CD14-positive monocyte (primary cell): ENCODE results near the gene SCARB1. TPM values are rescaled to one million over a fixed set of nuclear protein-coding genes. Genes with fewer than 3 reads are reported as not detected.

Experiments used
- DNase-seq, 3 donors: peaks; one replicate each; pipeline ENCODE4 v3.0.0-alpha.2; 2011 to 2022
- H2AFZ ChIP-seq: 2 replicates; pipeline ENCODE4 v1.6.0; 2012; ENCODE audit warnings: mild to moderate bottlenecking, low read depth, low read length, inconsistent platforms; ENCODE audit not compliant: insufficient read depth, poor library complexity, severe bottlenecking
- H3K27ac ChIP-seq, 2 donors: 1 replicate in 1 of 2; 2 replicates in 1 of 2; pipeline ENCODE4 v1.5.1; 2012 to 2013; ENCODE audit warnings: low read length in 2 of 2, control low read depth in 1 of 2, inconsistent platforms in 1 of 2, low read depth in 1 of 2, mild to moderate bottlenecking in 1 of 2
- H3K27me3 ChIP-seq, 2 donors: one replicate each; pipeline versions ENCODE4 v1.6.0 to v1.6.1; 2011 to 2013; ENCODE audit warnings: low read length in 2 of 2; ENCODE audit not compliant: control insufficient read depth in 2 of 2, insufficient read depth in 2 of 2
- H3K36me3 ChIP-seq, 2 donors: replicated peaks in 1 of 2; 1 replicate in 1 of 2; 2 replicates in 1 of 2; pipeline versions ENCODE4 v1.5.1 to v1.6.1; 2012 to 2013; ENCODE audit warnings: low read length in 2 of 2, control low read depth in 1 of 2, inconsistent platforms in 1 of 2, mild to moderate bottlenecking in 1 of 2; ENCODE audit not compliant: insufficient read depth in 2 of 2, control insufficient read depth in 1 of 2
- H3K4me1 ChIP-seq, 2 donors: 1 replicate in 1 of 2; 2 replicates in 1 of 2; pipeline versions ENCODE4 v1.5.1 to v1.6.1; 2012 to 2013; ENCODE audit warnings: low read length in 2 of 2, control low read depth in 1 of 2, inconsistent platforms in 1 of 2, mild to moderate bottlenecking in 1 of 2, moderate library complexity in 1 of 2; ENCODE audit not compliant: insufficient read depth in 2 of 2, control insufficient read depth in 1 of 2
- H3K4me2 ChIP-seq: replicated peaks from 2 replicates; pipeline ENCODE3; 2012; ENCODE audit warnings: low read length, moderate library complexity, mild to moderate bottlenecking; ENCODE audit not compliant: poor library complexity, severe bottlenecking; ENCODE audit errors: extremely low read depth
- H3K4me3 ChIP-seq, 3 experiments: fragments of 200-600 bp in 1 of 3; sonication (generic) in 1 of 3; replicated peaks in 1 of 3; 1 replicate in 2 of 3; 2 replicates in 1 of 3; pipeline ENCODE4 v1.5.1; 2011 to 2013; ENCODE audit warnings: low read length in 3 of 3, mild to moderate bottlenecking in 3 of 3, control low read depth in 2 of 3, low read depth in 2 of 3, inconsistent platforms in 1 of 3, moderate library complexity in 1 of 3
- H3K79me2 ChIP-seq: 2 replicates; pipeline ENCODE4 v1.6.0; 2012; ENCODE audit warnings: mild to moderate bottlenecking, control low read depth, inconsistent platforms, low read length, moderate library complexity; ENCODE audit not compliant: insufficient read depth
- H3K9ac ChIP-seq: 2 replicates; pipeline ENCODE4 v1.6.0; 2017; ENCODE audit warnings: low read length, mild to moderate bottlenecking; ENCODE audit not compliant: insufficient read depth, poor library complexity, severe bottlenecking
- H3K9me3 ChIP-seq, 2 donors: replicated peaks in 1 of 2; 1 replicate in 1 of 2; 2 replicates in 1 of 2; pipeline versions ENCODE4 v1.5.1 to v1.6.1; 2012 to 2013; ENCODE audit warnings: low read length in 2 of 2, control low read depth in 1 of 2; ENCODE audit not compliant: control insufficient read depth in 1 of 2, insufficient read depth in 1 of 2
- H4K20me1 ChIP-seq: 2 replicates; pipeline ENCODE4 v1.6.0; 2012; ENCODE audit warnings: mild to moderate bottlenecking, low read length, control low read depth, moderate library complexity; ENCODE audit not compliant: insufficient read depth
- H3K27ac Mint-ChIP-seq, 7 donors: one replicate each; pipeline ENCODE4 v1.8.0; 2020; ENCODE audit warnings: mild to moderate bottlenecking in 7 of 7, mixed read lengths in 7 of 7, moderate library complexity in 6 of 7, inconsistent platforms in 2 of 7
- H3K27me3 Mint-ChIP-seq, 3 donors: one replicate each; pipeline ENCODE4 v1.8.0; 2021 to 2022; ENCODE audit warnings: low read depth in 3 of 3, mild to moderate bottlenecking in 3 of 3, mixed read lengths in 3 of 3, moderate library complexity in 3 of 3, inconsistent platforms in 1 of 3
- H3K36me3 Mint-ChIP-seq, 2 donors: one replicate each; pipeline ENCODE4 v1.8.0; 2020; ENCODE audit warnings: mixed read lengths in 2 of 2, inconsistent platforms in 1 of 2, mild to moderate bottlenecking in 1 of 2
- H3K4me1 Mint-ChIP-seq: one replicate; pipeline ENCODE4 v1.8.0; 2020; ENCODE audit warnings: mild to moderate bottlenecking, mixed read lengths
- H3K4me3 Mint-ChIP-seq, 2 donors: one replicate each; pipeline ENCODE4 v1.8.0; 2020; ENCODE audit warnings: mild to moderate bottlenecking in 2 of 2, mixed read lengths in 2 of 2, moderate library complexity in 1 of 2
- H3K9me3 Mint-ChIP-seq, 7 donors: one replicate each; pipeline ENCODE4 v1.8.0; 2020 to 2022; ENCODE audit warnings: mixed read lengths in 7 of 7, mild to moderate bottlenecking in 6 of 7, moderate library complexity in 6 of 7, inconsistent platforms in 2 of 7
- whole genome bisulfite sequencing: methylation state at CpG from one replicate; pipeline ENCODE4 v1.1.5; 2013; ENCODE audit warnings: missing lambda C conversion rate; ENCODE audit not compliant: insufficient coverage; 5-methylcytosine and 5-hydroxymethylcytosine counted together
- intact Hi-C, 2 donors: fragments of 100-400 bp; cut with micrococcal nuclease; formaldehyde crosslinking; loops; one replicate each; pipeline versions ENCODE4 v1.15.0 to v1.15.1; 2023
- polyA plus RNA-seq, 3 donors: library from polyadenylated mRNA; depleted of rRNA in 1 of 3; unstranded in 2 of 3; stranded (reverse) in 1 of 3; fragments of 300-500 nt in 2 of 3; fragments of >200 nt in 1 of 3; fragmentation: Illumina TruSeq in 2 of 3; gene quantifications; 1 replicate in 2 of 3; 2 replicates in 1 of 3; pipeline ENCODE4 v1.2.3, GENCODE V29; 2012 to 2021
- TF ChIP-seq, protein P1 (sequence below): fragments of 200-600 bp; IDR thresholded peaks from one replicate; pipeline ENCODE4 v1.8.0; 2022; ENCODE audit warnings: antibody characterized with exemption, mild to moderate bottlenecking

Gene SCARB1
- polyA plus RNA-seq, 3 donors, result 13.1 to 34.3 (median 15.2) TPM

DNA sequence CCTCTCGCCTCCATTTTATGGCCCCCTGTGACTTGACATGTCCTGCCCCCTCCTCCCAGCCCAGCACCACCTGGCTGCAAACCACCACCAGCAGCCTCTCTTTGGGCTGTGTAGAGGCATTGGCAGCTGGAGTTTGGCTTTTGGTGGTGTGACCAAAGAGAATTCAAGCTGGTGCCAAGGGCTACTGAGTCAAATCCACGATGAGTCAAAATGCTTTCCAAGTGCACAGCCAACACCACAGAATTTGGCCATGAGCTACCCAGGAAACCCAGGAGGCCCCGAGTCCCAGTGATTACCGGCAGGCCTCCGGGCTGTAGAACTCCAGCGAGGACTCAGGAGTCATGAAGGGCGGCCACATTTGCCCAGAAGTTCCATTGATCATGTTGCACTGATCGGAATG lies 53.8 kb downstream of the SCARB1 start:
- Histone ChIP-seq H3K27ac (no peak overlapping the region), H3K79me2 (no peaks in the 10 kb centered on the region), H3K36me3 (peaks cover 23 to 75% of the 10 kb centered on the region in 2 donors), H3K4me2 (no peak overlapping the region), H3K9ac (no peak overlapping the region), H3K4me3 (no peak overlapping the region), H3K9me3 (peaks cover 0 to 5% of the 10 kb centered on the region in 2 donors), H3K27me3 (no peaks in the 10 kb centered on the region), H2AFZ (no peak overlapping the region), H3K4me1 (peaks cover 3 to 20% of the 10 kb centered on the region in 2 donors), H4K20me1 (no peaks in the 10 kb centered on the region)
- intact Hi-C loops, result no loop called here
- Mint-ChIP-seq H3K4me3 (no peak overlapping the region), H3K36me3 (peaks cover 49 to 53% of the 10 kb centered on the region in 2 donors), H3K27ac (no peak overlapping the region), H3K27me3 (peaks cover 0 to 3% (median 0%) of the 10 kb centered on the region in 3 donors), H3K9me3 (peaks cover 0 to 5% (median 0%) of the 10 kb centered on the region in 7 donors), H3K4me1 (peaks cover 22% of the 10 kb centered on the region)
- DNase-seq, result no peak
- TF ChIP-seq, protein P1, sequence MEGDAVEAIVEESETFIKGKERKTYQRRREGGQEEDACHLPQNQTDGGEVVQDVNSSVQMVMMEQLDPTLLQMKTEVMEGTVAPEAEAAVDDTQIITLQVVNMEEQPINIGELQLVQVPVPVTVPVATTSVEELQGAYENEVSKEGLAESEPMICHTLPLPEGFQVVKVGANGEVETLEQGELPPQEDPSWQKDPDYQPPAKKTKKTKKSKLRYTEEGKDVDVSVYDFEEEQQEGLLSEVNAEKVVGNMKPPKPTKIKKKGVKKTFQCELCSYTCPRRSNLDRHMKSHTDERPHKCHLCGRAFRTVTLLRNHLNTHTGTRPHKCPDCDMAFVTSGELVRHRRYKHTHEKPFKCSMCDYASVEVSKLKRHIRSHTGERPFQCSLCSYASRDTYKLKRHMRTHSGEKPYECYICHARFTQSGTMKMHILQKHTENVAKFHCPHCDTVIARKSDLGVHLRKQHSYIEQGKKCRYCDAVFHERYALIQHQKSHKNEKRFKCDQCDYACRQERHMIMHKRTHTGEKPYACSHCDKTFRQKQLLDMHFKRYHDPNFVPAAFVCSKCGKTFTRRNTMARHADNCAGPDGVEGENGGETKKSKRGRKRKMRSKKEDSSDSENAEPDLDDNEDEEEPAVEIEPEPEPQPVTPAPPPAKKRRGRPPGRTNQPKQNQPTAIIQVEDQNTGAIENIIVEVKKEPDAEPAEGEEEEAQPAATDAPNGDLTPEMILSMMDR, result no peak
- 94% methylated on average over 6 of the region's 8 CpGs for WGBS

DNA sequence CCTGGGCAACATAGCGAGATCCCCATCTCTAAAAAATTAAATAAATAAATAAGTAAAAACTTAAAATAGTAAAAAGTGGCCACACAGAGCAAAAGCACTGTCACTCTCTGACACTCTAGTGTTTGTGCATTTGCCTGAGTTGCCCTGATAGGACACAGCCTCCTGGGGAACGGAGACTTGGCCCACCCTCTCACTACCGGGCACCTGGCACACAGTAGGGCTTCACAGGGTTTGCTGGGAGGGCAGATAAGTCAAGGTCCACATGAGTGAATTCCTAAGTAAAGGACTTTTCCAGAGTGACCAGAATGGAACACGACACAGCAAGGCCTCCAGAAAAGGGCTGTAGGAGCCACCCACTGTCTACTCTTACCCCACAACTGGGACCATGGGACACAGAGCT lies 54.3 kb downstream of the SCARB1 start:
- Histone ChIP-seq H2AFZ (no peak overlapping the region), H4K20me1 (no peaks in the 10 kb centered on the region), H3K9ac (no peak overlapping the region), H3K79me2 (no peaks in the 10 kb centered on the region), H3K27ac (no peak overlapping the region), H3K4me3 (no peak overlapping the region), H3K4me2 (no peak overlapping the region), H3K4me1 (peaks cover 0 to 15% of the 10 kb centered on the region in 2 donors), H3K36me3 (peaks cover 25 to 77% of the 10 kb centered on the region in 2 donors), H3K9me3 (peaks cover 0 to 5% of the 10 kb centered on the region in 2 donors), H3K27me3 (no peaks in the 10 kb centered on the region)
- Mint-ChIP-seq H3K9me3 (peaks cover 0 to 5% (median 0%) of the 10 kb centered on the region in 7 donors), H3K4me1 (peaks cover 18% of the 10 kb centered on the region), H3K4me3 (no peak overlapping the region), H3K36me3 (peaks cover 50 to 51% of the 10 kb centered on the region in 2 donors), H3K27ac (no peak overlapping the region), H3K27me3 (peaks cover 0 to 3% (median 0%) of the 10 kb centered on the region in 3 donors)
- intact Hi-C loops, result no loop called here
- 100% methylated on average over 3 of the region's 4 CpGs for WGBS
- TF ChIP-seq, protein P1, result no peak
- no peak for DNase-seq
